ENCODE results near the gene SPARCL1. TPM values are rescaled to one million over a fixed set of nuclear protein-coding genes. Genes with fewer than 3 reads are reported as not detected.
A peak's percentile ranks its signal among the peaks of the same experiment; 100 is the strongest.

The SPARCL1 gene
- total RNA-seq, 1 donor, result not detected

GRCh38 chr4:87541956-87542709, 13.0 kb upstream of the SPARCL1 start:
- DNase-seq (ENCODE audit: low read depth in 2 of 3, low spot score in 2 of 3), result no peak

GRCh38 chr4:87541521-87541920, 12.3 kb upstream of the SPARCL1 start:
- no peak for DNase-seq (ENCODE audit: low read depth in 2 of 3, low spot score in 2 of 3)

DNA sequence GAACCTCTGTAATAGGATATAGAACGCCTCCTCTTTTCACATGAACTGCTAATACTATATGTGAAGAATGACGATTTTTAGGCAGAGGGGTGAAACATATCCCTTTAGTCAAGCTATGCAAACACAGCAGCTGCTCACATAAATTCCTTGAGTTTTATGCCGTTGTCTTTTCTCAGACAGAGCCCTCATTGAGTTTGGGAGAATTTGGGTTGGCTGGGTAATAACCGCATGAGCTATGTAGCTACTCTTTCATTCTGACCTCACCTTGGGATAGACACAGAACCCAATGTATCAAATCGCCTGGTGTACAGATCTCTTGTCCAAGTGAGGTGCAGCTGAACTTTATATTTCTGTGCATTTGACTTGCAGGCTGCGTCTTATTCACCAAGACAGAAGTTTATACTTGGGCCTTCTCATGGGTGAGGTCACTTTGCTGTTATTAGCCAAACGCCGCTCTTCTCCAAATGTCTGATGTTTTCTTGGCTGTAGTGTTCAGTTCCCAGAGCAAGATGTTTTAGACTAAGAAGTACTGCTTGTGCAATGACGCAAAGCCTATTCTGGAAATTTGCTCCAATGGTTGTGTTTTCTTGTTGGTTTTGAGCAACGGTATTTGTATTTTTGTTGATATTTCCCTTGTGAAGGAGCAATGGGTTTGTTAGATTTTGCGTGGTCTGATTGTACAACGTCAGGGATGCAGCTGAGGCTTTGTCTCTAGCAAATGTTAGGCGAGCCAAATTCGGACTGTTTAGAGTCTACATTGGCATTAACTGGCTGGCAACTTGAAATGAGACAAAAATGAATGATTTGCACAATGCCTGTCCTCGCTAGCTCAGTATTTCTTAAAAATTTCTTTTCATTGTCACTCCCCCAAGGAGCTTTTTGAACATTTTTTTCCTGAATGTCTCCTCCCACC, 11.2 kb upstream of the SPARCL1 start:
- no peak for DNase-seq (ENCODE audit: low read depth in 2 of 3, low spot score in 2 of 3)

- no peak for DNase-seq (ENCODE audit: low read depth in 2 of 3, low spot score in 2 of 3)
These were observed 3.7 kb upstream of the SPARCL1 start for GRCh38 chr4:87532907-87533306.

GRCh38 chr4:87532109-87532508, 2.9 kb upstream of the SPARCL1 start:
- no peak for DNase-seq (ENCODE audit: low read depth in 2 of 3, low spot score in 2 of 3)

- DNase-seq (ENCODE audit: low read depth in 2 of 3, low spot score in 2 of 3), result no peak
These were observed 2.4 kb upstream of the SPARCL1 start for GRCh38 chr4:87531621-87532020.

DNA sequence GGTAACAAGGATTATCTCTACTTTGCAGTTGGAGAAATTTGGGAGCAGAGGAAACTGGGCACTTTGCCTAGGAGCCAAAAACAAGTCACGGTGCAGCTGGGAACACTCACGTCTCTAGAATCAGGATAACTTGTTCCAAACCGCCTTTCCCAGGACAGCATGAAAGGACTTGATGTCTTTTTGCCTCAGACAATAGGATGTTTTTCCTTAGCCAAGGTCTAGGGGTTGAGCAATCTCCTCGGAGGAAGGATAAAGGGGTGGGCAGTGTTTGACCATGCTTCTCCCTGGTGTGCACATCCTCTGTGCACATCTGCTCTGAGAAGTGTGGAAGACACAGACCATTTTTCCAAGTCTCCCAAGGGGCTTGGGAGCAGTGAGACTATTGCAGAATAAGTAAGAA, 1.7 kb upstream of the SPARCL1 start:
- no peak for DNase-seq (ENCODE audit: low read depth in 2 of 3, low spot score in 2 of 3)

GRCh38 chr4:87530229-87530628, 1.1 kb upstream of the SPARCL1 start:
- no peak for DNase-seq (ENCODE audit: low read depth in 2 of 3, low spot score in 2 of 3)

- DNase-seq (ENCODE audit: low read depth in 2 of 3, low spot score in 2 of 3), result no peak
These were observed 1.6 kb downstream of the SPARCL1 start for GRCh38 chr4:87527431-87528220.

- no peak for DNase-seq (ENCODE audit: low read depth in 2 of 3, low spot score in 2 of 3)
These were observed 3.4 kb downstream of the SPARCL1 start for GRCh38 chr4:87525636-87526295.

- no peak for DNase-seq (ENCODE audit: low read depth in 2 of 3, low spot score in 2 of 3)
These were observed 4.7 kb downstream of the SPARCL1 start for GRCh38 chr4:87524456-87524855.

GRCh38 chr4:87523307-87523706, 5.9 kb downstream of the SPARCL1 start:
- no peak for DNase-seq (ENCODE audit: low read depth in 2 of 3, low spot score in 2 of 3)

- no peak for DNase-seq (ENCODE audit: low read depth in 2 of 3, low spot score in 2 of 3)
These were observed 7.3 kb downstream of the SPARCL1 start for GRCh38 chr4:87521757-87522374.

DNA sequence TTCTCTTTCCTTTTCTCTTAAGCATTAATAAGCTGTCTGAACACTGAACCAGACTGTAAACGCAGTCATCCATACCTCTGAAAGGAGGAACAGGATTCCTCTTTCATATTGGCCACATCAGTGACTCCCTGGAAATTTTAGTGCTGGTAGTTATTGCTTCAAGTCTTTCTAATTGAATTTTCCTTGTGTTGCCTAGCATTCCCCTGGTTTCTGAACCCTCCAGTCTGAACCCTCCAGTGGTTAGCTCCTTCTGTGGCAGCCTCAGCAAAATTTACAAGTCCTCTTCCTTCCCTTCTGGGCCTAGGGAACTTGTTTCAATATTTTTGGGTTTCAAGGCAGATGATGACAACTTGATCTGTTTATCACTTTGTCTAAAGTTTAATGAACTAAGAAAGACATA, 7.9 kb downstream of the SPARCL1 start:
- peak in 1 of 3 donors; percentile 19 for DNase-seq (ENCODE audit: low read depth in 2 of 3, low spot score in 2 of 3)

DNA sequence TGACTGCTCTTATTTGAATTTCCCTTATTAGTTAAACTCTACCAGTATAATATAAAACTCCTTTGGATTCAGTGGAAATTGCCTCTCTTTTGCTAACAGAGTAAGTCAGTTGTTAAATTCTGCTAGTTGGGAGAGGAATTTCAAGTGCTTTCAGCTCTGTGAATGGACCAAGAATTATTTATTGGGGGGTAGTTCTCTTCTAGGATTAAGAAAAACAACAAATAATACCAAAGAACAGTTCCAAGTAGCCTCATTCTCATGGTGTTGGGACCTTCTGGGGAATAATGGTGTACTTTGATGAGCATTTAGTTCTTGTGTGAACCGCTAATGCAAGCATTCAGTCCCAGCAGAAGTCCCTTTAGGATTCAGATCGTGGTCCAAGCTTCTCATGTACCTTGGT, 11.6 kb downstream of the SPARCL1 start:
- no peak for DNase-seq (ENCODE audit: low read depth in 2 of 3, low spot score in 2 of 3)

- no peak for DNase-seq (ENCODE audit: low read depth in 2 of 3, low spot score in 2 of 3)
These were observed 12.5 kb downstream of the SPARCL1 start for GRCh38 chr4:87516683-87517082.

DNA sequence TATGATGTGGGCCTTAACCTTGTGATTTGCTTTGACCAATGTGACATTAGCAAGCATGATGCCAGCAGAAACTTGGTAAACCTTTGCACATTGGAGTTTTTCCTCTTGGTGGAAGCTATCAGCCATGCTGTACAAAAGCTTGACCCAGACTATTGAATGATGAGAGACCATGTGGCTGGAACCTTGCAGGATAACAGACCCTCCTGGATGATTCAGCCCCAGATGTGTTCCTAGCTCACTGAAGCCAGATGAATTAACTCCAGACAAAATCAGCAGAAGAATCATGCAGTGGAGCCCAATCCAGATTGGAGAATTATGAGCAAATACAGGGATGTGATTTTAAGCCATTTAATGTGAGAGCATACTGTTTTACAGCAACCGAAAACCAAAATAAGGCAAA, 16.8 kb downstream of the SPARCL1 start:
- DNase-seq (ENCODE audit: low read depth in 2 of 3, low spot score in 2 of 3), result no peak

- DNase-seq (ENCODE audit: low read depth in 2 of 3, low spot score in 2 of 3), result no peak
These were observed 17.7 kb downstream of the SPARCL1 start for GRCh38 chr4:87511500-87511899.

- DNase-seq (ENCODE audit: low read depth in 2 of 3, low spot score in 2 of 3), result no peak
These were observed 18.4 kb downstream of the SPARCL1 start for GRCh38 chr4:87510747-87511146.

Measured in hematopoietic multipotent progenitor cell (in vitro differentiated cells).